Glutamatergic neuron (in vitro differentiated cells): ENCODE data around the gene PEX7. TPM values are rescaled to one million over a fixed set of nuclear protein-coding genes. Genes with fewer than 3 reads are reported as not detected.

Source experiments
- DNase-seq: peaks from one replicate; pipeline ENCODE4 v3.0.0; 2022
- H3K27ac Mint-ChIP-seq: one replicate; pipeline ENCODE4 v1.8.0; 2020; ENCODE audit warnings: mild to moderate bottlenecking, mixed read lengths, inconsistent platforms; ENCODE audit not compliant: unreplicated experiment
- H3K27me3 Mint-ChIP-seq: one replicate; pipeline ENCODE4 v1.8.0; 2020; ENCODE audit warnings: mild to moderate bottlenecking, moderate library complexity, mixed read lengths, inconsistent platforms; ENCODE audit not compliant: unreplicated experiment
- H3K36me3 Mint-ChIP-seq: one replicate; pipeline ENCODE4 v1.8.0; 2020; ENCODE audit warnings: mild to moderate bottlenecking, mixed read lengths, inconsistent platforms; ENCODE audit not compliant: unreplicated experiment
- H3K4me1 Mint-ChIP-seq: one replicate; pipeline ENCODE4 v1.8.0; 2020; ENCODE audit warnings: mild to moderate bottlenecking, low read depth, mixed read lengths, inconsistent platforms; ENCODE audit not compliant: unreplicated experiment
- H3K4me3 Mint-ChIP-seq: one replicate; pipeline ENCODE4 v1.8.0; 2020; ENCODE audit warnings: mild to moderate bottlenecking, mixed read lengths, inconsistent platforms; ENCODE audit not compliant: unreplicated experiment
- H3K9me3 Mint-ChIP-seq: one replicate; pipeline ENCODE4 v1.8.0; 2020; ENCODE audit warnings: mild to moderate bottlenecking, moderate library complexity, mixed read lengths, inconsistent platforms; ENCODE audit not compliant: unreplicated experiment
- CTCF ChIP-seq: fragments of 200-600 bp; sonication (generic); IDR thresholded peaks from one replicate; pipeline ENCODE4 v1.5.0; 2021; ENCODE audit not compliant: partially characterized antibody, unreplicated experiment
- total RNA-seq: library from RNA; stranded (reverse); fragmentation: NEBNext Ultra II Directional; extraction: Animal tissue kit (Norgen Biotek cat#: 25700); gene quantifications from one replicate; pipeline ENCODE4 v1.2.1, GENCODE V29; 2021; ENCODE audit not compliant: unreplicated experiment

PEX7 gene
- total RNA-seq, 1 donor from 2014 or later = 4.1 TPM

DNA sequence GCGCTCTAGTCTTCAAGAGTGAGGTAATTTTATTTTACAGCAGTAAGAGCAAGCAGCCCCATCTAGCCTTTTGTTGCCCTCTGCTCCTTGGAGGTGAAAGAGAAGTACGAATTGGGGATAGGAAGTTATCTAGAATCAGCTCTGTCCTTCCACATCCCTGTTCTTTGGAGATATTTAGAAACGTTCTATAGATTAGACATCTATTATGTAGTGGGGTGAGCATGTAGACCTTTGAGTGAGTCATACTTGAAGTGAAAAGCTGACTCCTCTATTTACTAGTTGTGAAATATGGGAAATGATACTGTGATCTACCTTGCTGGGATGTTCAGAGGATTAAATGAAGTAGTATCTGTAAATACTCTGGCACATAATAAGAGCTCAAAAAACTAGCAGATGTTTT lies 63.7 kb downstream of the PEX7 start:
- DNase-seq = no peak
- no peak for TF ChIP-seq CTCF
- Mint-ChIP-seq H3K27ac (no peak overlapping the region), H3K4me3 (no peak overlapping the region), H3K4me1 (peaks cover 6% of the 10 kb centered on the region), H3K27me3 (no peaks in the 10 kb centered on the region), H3K9me3 (no peaks in the 10 kb centered on the region), H3K36me3 (no peaks in the 10 kb centered on the region)

GRCh38 chr6:136887953-136888352 lies 65.6 kb downstream of the PEX7 start:
- no peak for TF ChIP-seq CTCF
- Mint-ChIP-seq H3K36me3 (no peaks in the 10 kb centered on the region), H3K4me1 (peaks cover 6% of the 10 kb centered on the region), H3K27ac (no peak overlapping the region), H3K9me3 (no peaks in the 10 kb centered on the region), H3K27me3 (no peaks in the 10 kb centered on the region), H3K4me3 (no peak overlapping the region)
- DNase-seq = no peak

- Mint-ChIP-seq H3K36me3 (no peaks in the 10 kb centered on the region), H3K27me3 (no peaks in the 10 kb centered on the region), H3K4me1 (peaks cover 6% of the 10 kb centered on the region), H3K4me3 (no peak overlapping the region), H3K9me3 (no peaks in the 10 kb centered on the region), H3K27ac (no peak overlapping the region)
- TF ChIP-seq CTCF = no peak
- DNase-seq = no peak
These were observed 67.1 kb downstream of the PEX7 start for GRCh38 chr6:136889271-136890193.

GRCh38 chr6:136890194-136890839 lies 67.9 kb downstream of the PEX7 start:
- no peak for DNase-seq
- Mint-ChIP-seq H3K4me3 (no peak overlapping the region), H3K27me3 (no peaks in the 10 kb centered on the region), H3K36me3 (no peaks in the 10 kb centered on the region), H3K9me3 (no peaks in the 10 kb centered on the region), H3K4me1 (peaks cover 6% of the 10 kb centered on the region), H3K27ac (no peak overlapping the region)
- TF ChIP-seq CTCF = no peak

- no peak for DNase-seq
- H3K4me1 Mint-ChIP-seq = peaks cover 9% of the 10 kb centered on the region
- no peak overlapping the region for H3K4me3 Mint-ChIP-seq
- H3K27me3 Mint-ChIP-seq = no peaks in the 10 kb centered on the region
- no peaks in the 10 kb centered on the region for H3K9me3 Mint-ChIP-seq
- H3K27ac Mint-ChIP-seq = no peak overlapping the region
- no peaks in the 10 kb centered on the region for H3K36me3 Mint-ChIP-seq
- no peak for TF ChIP-seq CTCF
These were observed 68.6 kb downstream of the PEX7 start for GRCh38 chr6:136890986-136891385.
